ENCODE measurements around the gene OPRL1. TPM values are rescaled to one million over a fixed set of nuclear protein-coding genes. Genes with fewer than 3 reads are reported as not detected.

Gene OPRL1
- polyA plus RNA-seq, 1 of the 3 experiments (the other 2 are of a cell fraction), result 1.8 TPM

DNA sequence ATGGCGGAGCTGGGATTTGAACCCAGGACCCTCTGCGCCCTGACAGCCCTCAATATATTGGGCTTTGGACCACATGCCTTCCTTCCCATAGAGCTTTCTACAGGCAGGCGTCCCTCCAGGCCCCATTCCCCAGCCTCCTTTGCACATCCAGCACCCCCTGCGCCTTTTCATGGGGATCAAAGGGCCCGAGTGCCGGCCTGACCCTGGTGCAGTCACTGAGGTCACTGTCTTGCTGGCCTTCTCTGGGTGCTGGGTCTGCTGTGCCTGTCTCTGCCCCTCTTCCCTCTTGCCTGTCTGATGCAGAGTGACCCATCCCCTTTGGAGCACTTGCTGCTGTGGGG lies 1.7 kb downstream of the OPRL1 start:
- Histone ChIP-seq H3K27me3 (ENCODE audit: insufficient read depth) (no peaks in the 10 kb centered on the region; the same call in 1 of the 2 replicates), H3K36me3 (replicated peaks in 1 of 2; ENCODE audit: control insufficient read depth in 1 of 2, insufficient read depth in 2 of 2, low read length in 1 of 2) (no peaks in the 10 kb centered on the region), H3K9me3 (no peaks in the 10 kb centered on the region), H4K20me1 (ENCODE audit: insufficient read depth) (no peaks in the 10 kb centered on the region), H3K9me2 (no peaks in the 10 kb centered on the region), H3F3A (replicated peaks; ENCODE audit: insufficient read depth) (peaks cover 14% of the 10 kb centered on the region), H3K9ac (no peak overlapping the region), H2AFZ (ENCODE audit: low read depth) (no peak overlapping the region), H3K4me2 (no peak overlapping the region), H3K4me1 (ENCODE audit: control insufficient read depth in 1 of 2, insufficient read depth in 2 of 2, low read depth in 1 of 2, low read length in 1 of 2) (peaks cover 13 to 36% of the 10 kb centered on the region in 2 experiments; a peak in 3 of 4 replicates), H3K4me3 (ENCODE audit: low read depth in 2 of 2, low read length in 1 of 2) (no peak overlapping the region), H3K27ac (ENCODE audit: low read depth in 2 of 2, low read length in 1 of 2) (no peak overlapping the region), H3K79me2 (ENCODE audit: insufficient read depth) (no peaks in the 10 kb centered on the region)
- ChIA-PET POLR2A (no interaction called here), CTCF (interaction anchor here (0.7 to 12.9 kb wide), 5 partner anchors 12 to 33 kb away, joined by 3 to 252 read pairs (median 3); partner anchors contain the start of gene NPBWR2)
- WGBS (ENCODE audit: low lambda C conversion rate), result 98% methylated on average over 6 of the region's 6 CpGs
- TF ChIP-seq, protein P1, sequence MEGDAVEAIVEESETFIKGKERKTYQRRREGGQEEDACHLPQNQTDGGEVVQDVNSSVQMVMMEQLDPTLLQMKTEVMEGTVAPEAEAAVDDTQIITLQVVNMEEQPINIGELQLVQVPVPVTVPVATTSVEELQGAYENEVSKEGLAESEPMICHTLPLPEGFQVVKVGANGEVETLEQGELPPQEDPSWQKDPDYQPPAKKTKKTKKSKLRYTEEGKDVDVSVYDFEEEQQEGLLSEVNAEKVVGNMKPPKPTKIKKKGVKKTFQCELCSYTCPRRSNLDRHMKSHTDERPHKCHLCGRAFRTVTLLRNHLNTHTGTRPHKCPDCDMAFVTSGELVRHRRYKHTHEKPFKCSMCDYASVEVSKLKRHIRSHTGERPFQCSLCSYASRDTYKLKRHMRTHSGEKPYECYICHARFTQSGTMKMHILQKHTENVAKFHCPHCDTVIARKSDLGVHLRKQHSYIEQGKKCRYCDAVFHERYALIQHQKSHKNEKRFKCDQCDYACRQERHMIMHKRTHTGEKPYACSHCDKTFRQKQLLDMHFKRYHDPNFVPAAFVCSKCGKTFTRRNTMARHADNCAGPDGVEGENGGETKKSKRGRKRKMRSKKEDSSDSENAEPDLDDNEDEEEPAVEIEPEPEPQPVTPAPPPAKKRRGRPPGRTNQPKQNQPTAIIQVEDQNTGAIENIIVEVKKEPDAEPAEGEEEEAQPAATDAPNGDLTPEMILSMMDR (IDR thresholded peaks at IDR 0.05), result no peak
- TF ChIP-seq, protein P2, sequence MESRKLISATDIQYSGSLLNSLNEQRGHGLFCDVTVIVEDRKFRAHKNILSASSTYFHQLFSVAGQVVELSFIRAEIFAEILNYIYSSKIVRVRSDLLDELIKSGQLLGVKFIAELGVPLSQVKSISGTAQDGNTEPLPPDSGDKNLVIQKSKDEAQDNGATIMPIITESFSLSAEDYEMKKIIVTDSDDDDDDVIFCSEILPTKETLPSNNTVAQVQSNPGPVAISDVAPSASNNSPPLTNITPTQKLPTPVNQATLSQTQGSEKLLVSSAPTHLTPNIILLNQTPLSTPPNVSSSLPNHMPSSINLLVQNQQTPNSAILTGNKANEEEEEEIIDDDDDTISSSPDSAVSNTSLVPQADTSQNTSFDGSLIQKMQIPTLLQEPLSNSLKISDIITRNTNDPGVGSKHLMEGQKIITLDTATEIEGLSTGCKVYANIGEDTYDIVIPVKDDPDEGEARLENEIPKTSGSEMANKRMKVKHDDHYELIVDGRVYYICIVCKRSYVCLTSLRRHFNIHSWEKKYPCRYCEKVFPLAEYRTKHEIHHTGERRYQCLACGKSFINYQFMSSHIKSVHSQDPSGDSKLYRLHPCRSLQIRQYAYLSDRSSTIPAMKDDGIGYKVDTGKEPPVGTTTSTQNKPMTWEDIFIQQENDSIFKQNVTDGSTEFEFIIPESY (IDR thresholded peaks at IDR 0.05; ENCODE audit: borderline replicate concordance, low read depth), result no peak
- no peak for TF ChIP-seq FOSL2 (IDR thresholded peaks at IDR 0.05; ENCODE audit: borderline replicate concordance, low read depth)
- no peak for TF ChIP-seq GABPA (IDR thresholded peaks at IDR 0.05; ENCODE audit: low read depth)
- TF ChIP-seq RCOR1 (IDR thresholded peaks at IDR 0.05; ENCODE audit: low read length), result no peak
- no peak for TF ChIP-seq CHD2 (IDR thresholded peaks at IDR 0.05; ENCODE audit: low read length, partially characterized antibody)
- TF ChIP-seq IRF3 (IDR thresholded peaks at IDR 0.05; ENCODE audit: low read depth, low read length), result no peak
- TF ChIP-seq FOXM1 (IDR thresholded peaks at IDR 0.05; ENCODE audit: low read depth), result no peak
- TF ChIP-seq MEF2A (IDR thresholded peaks at IDR 0.05; ENCODE audit: borderline replicate concordance, low read depth), result no peak
- TF ChIP-seq NFIC (IDR thresholded peaks at IDR 0.05; ENCODE audit: borderline replicate concordance), result no peak
- no peak for TF ChIP-seq YY1 (IDR thresholded peaks at IDR 0.05; ENCODE audit: low read depth)
- no peak for DNase-seq

DNA sequence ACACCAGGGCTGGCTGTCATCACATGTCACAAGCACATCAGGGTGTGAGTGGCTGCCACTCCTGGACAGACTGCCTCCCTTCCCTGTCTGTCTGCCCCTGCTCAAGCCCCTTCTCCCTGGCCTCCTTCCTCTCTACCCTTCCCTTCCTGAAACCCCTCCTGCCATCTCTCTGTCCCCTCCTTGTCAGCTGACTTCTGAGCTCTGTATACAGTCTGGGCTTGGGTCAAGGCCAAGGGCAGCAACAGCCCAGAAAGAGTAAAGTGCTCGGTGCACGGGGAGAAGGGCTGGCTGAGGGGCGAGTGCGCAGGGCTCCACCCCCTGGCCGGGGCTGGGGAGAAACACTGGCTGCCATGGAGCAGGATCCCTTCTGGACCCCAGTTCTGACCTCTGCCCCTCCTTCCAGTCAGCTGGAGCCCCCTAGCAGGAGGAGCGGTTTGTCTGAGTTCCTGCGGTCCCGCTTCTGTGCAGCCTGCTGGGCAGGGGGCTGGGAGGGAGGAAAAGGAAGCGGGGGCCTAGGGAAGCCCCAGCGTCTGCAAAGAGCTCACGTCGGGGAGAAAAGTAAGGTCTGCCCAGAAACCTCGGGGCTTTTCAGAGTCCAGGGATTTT lies 2.3 kb downstream of the OPRL1 start:
- Histone ChIP-seq H4K20me1 (ENCODE audit: insufficient read depth) (no peaks in the 10 kb centered on the region), H3F3A (replicated peaks; ENCODE audit: insufficient read depth) (peaks cover 14% of the 10 kb centered on the region), H2AFZ (ENCODE audit: low read depth) (no peak overlapping the region), H3K4me2 (no peak overlapping the region), H3K9me2 (no peaks in the 10 kb centered on the region), H3K4me1 (ENCODE audit: control insufficient read depth in 1 of 2, insufficient read depth in 2 of 2, low read depth in 1 of 2, low read length in 1 of 2) (peaks cover 13 to 36% of the 10 kb centered on the region in 2 experiments; a peak in 3 of 4 replicates), H3K4me3 (ENCODE audit: low read depth in 2 of 2, low read length in 1 of 2) (no peak overlapping the region), H3K36me3 (replicated peaks in 1 of 2; ENCODE audit: control insufficient read depth in 1 of 2, insufficient read depth in 2 of 2, low read length in 1 of 2) (no peaks in the 10 kb centered on the region), H3K79me2 (ENCODE audit: insufficient read depth) (no peaks in the 10 kb centered on the region), H3K9ac (no peak overlapping the region), H3K27me3 (ENCODE audit: insufficient read depth) (no peaks in the 10 kb centered on the region; the same call in 1 of the 2 replicates), H3K27ac (ENCODE audit: low read depth in 2 of 2, low read length in 1 of 2) (no peak overlapping the region), H3K9me3 (no peaks in the 10 kb centered on the region)
- TF ChIP-seq CHD2 (IDR thresholded peaks at IDR 0.05; ENCODE audit: low read length, partially characterized antibody), result no peak
- POLR2A ChIA-PET, result no interaction called here
- DNase-seq, result no peak
- 79% methylated on average over 11 of the region's 13 CpGs for WGBS (ENCODE audit: low lambda C conversion rate)
- CTCF ChIA-PET, result interaction anchor here (0.5 to 12.9 kb wide), 7 partner anchors 11 to 43 kb away, joined by 3 to 252 read pairs (median 11); partner anchors contain the start of gene NPBWR2
